HepG2 (cell line): ENCODE measurements around the gene CAMKMT. TPM values are rescaled to one million over a fixed set of nuclear protein-coding genes. Genes with fewer than 3 reads are reported as not detected.

Experiments
- CBX1 ChIP-seq: IDR thresholded peaks from one replicate; pipeline ENCODE4 v1.6.1; 2016; ENCODE audit warnings: antibody characterized with exemption, low read depth
- EED ChIP-seq: sonication (generic); formaldehyde crosslinking; IDR thresholded peaks from 2 replicates; pipeline ENCODE4 v1.5.0; 2020; ENCODE audit warnings: mild to moderate bottlenecking, missing genetic modification reagents
- FOSL1 ChIP-seq: sonication (generic); formaldehyde crosslinking; IDR thresholded peaks from 2 replicates; pipeline ENCODE4 v1.9.0; 2021; ENCODE audit warnings: missing genetic modification reagents, borderline replicate concordance
- FOXK1 ChIP-seq: sonication (generic); formaldehyde crosslinking; IDR thresholded peaks from 2 replicates; pipeline ENCODE4 v1.4.0; 2020; ENCODE audit warnings: low read depth, missing genetic modification reagents, borderline replicate concordance
- KLF12 ChIP-seq: sonication (generic); formaldehyde crosslinking; IDR thresholded peaks from 2 replicates; pipeline ENCODE4 v1.4.0; 2020; ENCODE audit warnings: missing genetic modification reagents, borderline replicate concordance
- MEIS2 ChIP-seq: sonication (generic); formaldehyde crosslinking; IDR thresholded peaks from 2 replicates; pipeline ENCODE4 v1.9.0; 2021; ENCODE audit warnings: mild to moderate bottlenecking, missing genetic modification reagents
- REL ChIP-seq: sonication (generic); formaldehyde crosslinking; conservative IDR thresholded peaks from 2 replicates; pipeline ENCODE4 v1.8.0; 2022; ENCODE audit warnings: mild to moderate bottlenecking, missing genetic modification reagents, moderate library complexity
- SP1 ChIP-seq, 2 experiments: fragments of 450-650 bp in 1 of 2; sonication (generic) in 1 of 2; formaldehyde crosslinking in 1 of 2; IDR thresholded peaks; 2 replicates each; pipeline versions ENCODE4 v1.4.0 to v1.6.1; 2016 to 2020; ENCODE audit warnings: missing genetic modification reagents in 1 of 2
- TBP ChIP-seq: sonication (generic); formaldehyde crosslinking; IDR thresholded peaks from 2 replicates; pipeline ENCODE4 v1.5.0; 2020; ENCODE audit warnings: missing genetic modification reagents
- XRCC5 ChIP-seq: fragments of 200-400 bp; formaldehyde crosslinking; optimal IDR thresholded peaks from 2 replicates; pipeline ENCODE3; 2017; ENCODE audit warnings: mild to moderate bottlenecking, low read length
- ZNF124 ChIP-seq: sonication (generic); formaldehyde crosslinking; IDR thresholded peaks from 2 replicates; pipeline ENCODE4 v1.4.0; 2020; ENCODE audit warnings: missing genetic modification reagents
- ZNF343 ChIP-seq: sonication (generic); formaldehyde crosslinking; IDR thresholded peaks from 2 replicates; pipeline ENCODE4 v1.4.0; 2020; ENCODE audit warnings: mild to moderate bottlenecking, missing genetic modification reagents
- ZNF501 ChIP-seq: sonication (generic); formaldehyde crosslinking; IDR thresholded peaks from 2 replicates; pipeline ENCODE4 v1.5.1; 2020; ENCODE audit warnings: mild to moderate bottlenecking, moderate library complexity, missing genetic modification reagents
- ZSCAN29 ChIP-seq: sonication (generic); formaldehyde crosslinking; conservative IDR thresholded peaks from 2 replicates; pipeline ENCODE4 v1.4.0; 2020; ENCODE audit warnings: mild to moderate bottlenecking, missing genetic modification reagents
- polyA plus RNA-seq, 8 experiments: library from polyadenylated mRNA; depleted of rRNA in 3 of 8; stranded (reverse) in 7 of 8; unstranded in 1 of 8; fragments of >200 nt; fragmentation: Illumina TruSeq in 4 of 8; extraction: Trizol in 4 of 8; gene quantifications; 2 replicates each; pipeline versions ENCODE4 v1.2.1 to v1.2.3, GENCODE V29; 2011 to 2016; ENCODE audit warnings: low read depth in 4 of 8, missing spikeins in 1 of 8, mixed read lengths in 1 of 8; ENCODE audit not compliant: insufficient read depth in 1 of 8
- total RNA-seq, 5 experiments: library from RNA; depleted of rRNA; stranded (reverse); fragments of >200 nt; fragmentation: Illumina TruSeq; extraction: Trizol; gene quantifications; 2 replicates each; pipeline ENCODE4 v1.2.3, GENCODE V29; 2016; ENCODE audit warnings: low read depth in 1 of 5
- TF ChIP-seq, protein P1 (sequence below), 2 experiments: sonication (generic) in 1 of 2; formaldehyde crosslinking in 1 of 2; IDR thresholded peaks; 2 replicates each; pipeline versions ENCODE4 v1.4.0 to v1.6.1; 2016 to 2020; ENCODE audit warnings: borderline replicate concordance in 1 of 2, low read depth in 1 of 2, mild to moderate bottlenecking in 1 of 2, missing genetic modification reagents in 1 of 2
- TF ChIP-seq, protein P2 (sequence below): sonication (generic); formaldehyde crosslinking; conservative IDR thresholded peaks from 2 replicates; pipeline ENCODE4 v1.8.0; 2022; ENCODE audit warnings: missing genetic modification reagents
- TF ChIP-seq, protein P3 (sequence below): sonication (generic); formaldehyde crosslinking; IDR thresholded peaks from 2 replicates; pipeline ENCODE4 v1.8.1; 2023; ENCODE audit warnings: missing genetic modification reagents, mild to moderate bottlenecking, borderline replicate concordance
- TF ChIP-seq, protein P4 (sequence below): sonication (generic); formaldehyde crosslinking; IDR thresholded peaks from 2 replicates; pipeline ENCODE4 v1.4.0; 2020; ENCODE audit warnings: missing genetic modification reagents, mild to moderate bottlenecking, borderline replicate concordance

Gene CAMKMT
- total and polyA plus RNA-seq, 2 of the 13 experiments (the other 11 are each of a cell fraction or from before 2014, with no cell fraction given): 6.9 to 20.8 TPM

DNA sequence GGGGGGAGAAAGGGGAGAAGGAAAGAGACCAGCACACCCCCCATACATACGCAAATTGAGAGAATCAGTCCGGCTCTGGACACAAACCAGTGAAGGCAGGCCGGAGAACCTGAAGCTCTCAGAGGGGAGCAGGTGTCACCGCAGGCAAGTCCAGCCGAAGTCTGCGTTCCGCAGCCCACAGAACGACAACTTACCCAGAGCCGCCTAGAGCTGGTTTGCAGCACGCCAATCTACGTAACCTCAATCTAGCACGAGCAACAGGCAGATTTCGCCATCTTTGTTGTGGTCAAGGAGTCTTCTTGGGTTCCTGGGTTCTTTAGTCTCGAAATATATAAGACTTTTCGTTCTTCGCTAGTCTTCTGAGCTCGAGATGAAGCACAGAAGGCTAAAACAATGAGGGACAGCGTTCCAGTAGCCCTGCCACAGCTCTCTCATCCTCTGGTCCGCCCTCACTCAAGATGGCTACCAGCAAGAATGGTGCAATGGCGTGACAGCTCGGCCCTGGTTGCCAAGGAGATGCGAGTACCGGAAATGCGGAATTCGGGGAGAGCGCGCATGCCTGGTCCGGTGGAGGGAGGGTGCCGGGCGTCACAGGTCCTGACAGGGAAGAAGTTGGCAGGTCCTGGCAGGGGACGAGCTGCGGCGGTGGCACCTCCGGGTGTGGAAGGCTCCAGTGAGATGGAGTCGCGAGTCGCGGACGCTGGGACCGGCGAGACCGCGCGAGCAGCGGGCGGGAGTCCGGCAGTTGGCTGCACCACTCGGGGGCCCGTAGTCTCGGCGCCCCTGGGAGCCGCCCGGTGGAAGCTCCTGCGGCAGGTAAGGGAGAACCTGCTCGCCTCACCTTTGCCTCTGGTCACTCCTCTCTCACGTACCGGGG lies at the start of gene CAMKMT, which contains the start of gene PREPL (continued):
- TF ChIP-seq, protein P1, sequence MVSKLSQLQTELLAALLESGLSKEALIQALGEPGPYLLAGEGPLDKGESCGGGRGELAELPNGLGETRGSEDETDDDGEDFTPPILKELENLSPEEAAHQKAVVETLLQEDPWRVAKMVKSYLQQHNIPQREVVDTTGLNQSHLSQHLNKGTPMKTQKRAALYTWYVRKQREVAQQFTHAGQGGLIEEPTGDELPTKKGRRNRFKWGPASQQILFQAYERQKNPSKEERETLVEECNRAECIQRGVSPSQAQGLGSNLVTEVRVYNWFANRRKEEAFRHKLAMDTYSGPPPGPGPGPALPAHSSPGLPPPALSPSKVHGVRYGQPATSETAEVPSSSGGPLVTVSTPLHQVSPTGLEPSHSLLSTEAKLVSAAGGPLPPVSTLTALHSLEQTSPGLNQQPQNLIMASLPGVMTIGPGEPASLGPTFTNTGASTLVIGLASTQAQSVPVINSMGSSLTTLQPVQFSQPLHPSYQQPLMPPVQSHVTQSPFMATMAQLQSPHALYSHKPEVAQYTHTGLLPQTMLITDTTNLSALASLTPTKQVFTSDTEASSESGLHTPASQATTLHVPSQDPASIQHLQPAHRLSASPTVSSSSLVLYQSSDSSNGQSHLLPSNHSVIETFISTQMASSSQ (IDR thresholded peaks at IDR 0.05; ENCODE audit: low read depth): no peak
- TF ChIP-seq, protein P1 (CRISPR knock-in tag; IDR thresholded peaks at IDR 0.05; ENCODE audit: borderline replicate concordance): peak; percentile 64; the same call in 1 of the 2 replicates
- TF ChIP-seq EED (peak; percentile 26; the same call in 1 of the 2 replicates), FOSL1 (CRISPR knock-in tag) (no peak), ZSCAN29 (CRISPR knock-in tag) (peak; percentile 67; the same call in 1 of the 2 replicates), ZNF501 (CRISPR knock-in tag) (peak; percentile 88), MEIS2 (CRISPR knock-in tag) (peak; percentile 96), XRCC5 (peak; percentile 98), SP1 (IDR thresholded peaks at IDR 0.05) (no peak), SP1 (CRISPR knock-in tag; IDR thresholded peaks at IDR 0.05) (0 out of 2 replicates have a peak, but pooled peaks have one; percentile 27), REL (peak; percentile 73; the same call in 1 of the 2 replicates), CBX1 (peak; percentile 73), ZNF343 (peak; percentile 20; the same call in 1 of the 2 replicates), KLF12 (CRISPR knock-in tag) (no peak), FOXK1 (peak; percentile 89), TBP (CRISPR knock-in tag) (no peak), ZNF124 (CRISPR knock-in tag) (peak; percentile 52)
- TF ChIP-seq, protein P2, sequence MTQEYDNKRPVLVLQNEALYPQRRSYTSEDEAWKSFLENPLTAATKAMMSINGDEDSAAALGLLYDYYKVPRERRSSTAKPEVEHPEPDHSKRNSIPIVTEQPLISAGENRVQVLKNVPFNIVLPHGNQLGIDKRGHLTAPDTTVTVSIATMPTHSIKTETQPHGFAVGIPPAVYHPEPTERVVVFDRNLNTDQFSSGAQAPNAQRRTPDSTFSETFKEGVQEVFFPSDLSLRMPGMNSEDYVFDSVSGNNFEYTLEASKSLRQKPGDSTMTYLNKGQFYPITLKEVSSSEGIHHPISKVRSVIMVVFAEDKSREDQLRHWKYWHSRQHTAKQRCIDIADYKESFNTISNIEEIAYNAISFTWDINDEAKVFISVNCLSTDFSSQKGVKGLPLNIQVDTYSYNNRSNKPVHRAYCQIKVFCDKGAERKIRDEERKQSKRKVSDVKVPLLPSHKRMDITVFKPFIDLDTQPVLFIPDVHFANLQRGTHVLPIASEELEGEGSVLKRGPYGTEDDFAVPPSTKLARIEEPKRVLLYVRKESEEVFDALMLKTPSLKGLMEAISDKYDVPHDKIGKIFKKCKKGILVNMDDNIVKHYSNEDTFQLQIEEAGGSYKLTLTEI (CRISPR knock-in tag): no peak
- TF ChIP-seq, protein P3, sequence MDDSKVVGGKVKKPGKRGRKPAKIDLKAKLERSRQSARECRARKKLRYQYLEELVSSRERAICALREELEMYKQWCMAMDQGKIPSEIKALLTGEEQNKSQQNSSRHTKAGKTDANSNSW (CRISPR knock-in tag): peak; percentile 86
- TF ChIP-seq, protein P4, sequence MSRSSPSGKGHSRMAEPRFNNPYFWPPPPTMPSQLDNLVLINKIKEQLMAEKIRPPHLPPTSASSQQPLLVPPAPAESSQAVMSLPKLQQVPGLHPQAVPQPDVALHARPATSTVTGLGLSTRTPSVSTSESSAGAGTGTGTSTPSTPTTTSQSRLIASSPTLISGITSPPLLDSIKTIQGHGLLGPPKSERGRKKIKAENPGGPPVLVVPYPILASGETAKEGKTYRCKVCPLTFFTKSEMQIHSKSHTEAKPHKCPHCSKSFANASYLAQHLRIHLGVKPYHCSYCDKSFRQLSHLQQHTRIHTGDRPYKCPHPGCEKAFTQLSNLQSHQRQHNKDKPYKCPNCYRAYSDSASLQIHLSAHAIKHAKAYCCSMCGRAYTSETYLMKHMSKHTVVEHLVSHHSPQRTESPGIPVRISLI (CRISPR knock-in tag): no peak
